Memory B cell (primary cell): ENCODE results near the gene RAP1GAP2.
A peak's percentile ranks its signal among the peaks of the same experiment; 100 is the strongest.

Source experiments
- ATAC-seq: fragments of 150-1000 bp; cut with Tn5 transposase; 2 replicates; pipeline ENCODE4 v1.10.0; 2021; ENCODE audit warnings: low read depth, mild to moderate bottlenecking, moderate library complexity
- DNase-seq, 2 donors: peaks; one replicate each; pipeline ENCODE4 v3.0.0; 2022; ENCODE audit warnings: low spot score in 2 of 2
- H3K27ac Mint-ChIP-seq: one replicate; pipeline ENCODE4 v1.8.0; 2022; ENCODE audit warnings: mild to moderate bottlenecking, moderate library complexity, mixed read lengths
- H3K27me3 Mint-ChIP-seq: one replicate; pipeline ENCODE4 v1.8.0; 2022; ENCODE audit warnings: mixed read lengths
- H3K36me3 Mint-ChIP-seq: one replicate; pipeline ENCODE4 v1.8.0; 2022; ENCODE audit warnings: mild to moderate bottlenecking, mixed read lengths
- H3K4me1 Mint-ChIP-seq: one replicate; pipeline ENCODE4 v1.8.0; 2022; ENCODE audit warnings: mixed read lengths
- H3K4me3 Mint-ChIP-seq: one replicate; pipeline ENCODE4 v1.8.0; 2022; ENCODE audit warnings: mild to moderate bottlenecking, moderate library complexity, mixed read lengths
- H3K9me3 Mint-ChIP-seq: one replicate; pipeline ENCODE4 v1.8.0; 2022; ENCODE audit warnings: mixed read lengths

The RAP1GAP2 gene

GRCh38 chr17:2926019-2926650 is 129.9 kb downstream of the RAP1GAP2 start:
- DNase-seq = no peak
- H3K4me3 Mint-ChIP-seq = no peak overlapping the region

GRCh38 chr17:2928294-2928890 is 132.2 kb downstream of the RAP1GAP2 start:
- peaks cover 3% of the 10 kb centered on the region for H3K27me3 Mint-ChIP-seq
- no peaks in the 10 kb centered on the region for H3K9me3 Mint-ChIP-seq
- no peak for ATAC-seq
- H3K4me3 Mint-ChIP-seq = no peak overlapping the region
- H3K36me3 Mint-ChIP-seq = peaks cover 15% of the 10 kb centered on the region
- H3K27ac Mint-ChIP-seq = no peak overlapping the region
- DNase-seq = no peak
- peaks cover 26% of the 10 kb centered on the region for H3K4me1 Mint-ChIP-seq

More at GRCh38 chr17:2926019-2926650, 129.9 kb downstream of the RAP1GAP2 start:
- ATAC-seq = no peak
- peaks cover 15% of the 10 kb centered on the region for H3K36me3 Mint-ChIP-seq
- no peaks in the 10 kb centered on the region for H3K27me3 Mint-ChIP-seq
- H3K4me1 Mint-ChIP-seq = peaks cover 15% of the 10 kb centered on the region
- H3K27ac Mint-ChIP-seq = peak overlapping the region; percentile 63
- H3K9me3 Mint-ChIP-seq = no peaks in the 10 kb centered on the region

DNA sequence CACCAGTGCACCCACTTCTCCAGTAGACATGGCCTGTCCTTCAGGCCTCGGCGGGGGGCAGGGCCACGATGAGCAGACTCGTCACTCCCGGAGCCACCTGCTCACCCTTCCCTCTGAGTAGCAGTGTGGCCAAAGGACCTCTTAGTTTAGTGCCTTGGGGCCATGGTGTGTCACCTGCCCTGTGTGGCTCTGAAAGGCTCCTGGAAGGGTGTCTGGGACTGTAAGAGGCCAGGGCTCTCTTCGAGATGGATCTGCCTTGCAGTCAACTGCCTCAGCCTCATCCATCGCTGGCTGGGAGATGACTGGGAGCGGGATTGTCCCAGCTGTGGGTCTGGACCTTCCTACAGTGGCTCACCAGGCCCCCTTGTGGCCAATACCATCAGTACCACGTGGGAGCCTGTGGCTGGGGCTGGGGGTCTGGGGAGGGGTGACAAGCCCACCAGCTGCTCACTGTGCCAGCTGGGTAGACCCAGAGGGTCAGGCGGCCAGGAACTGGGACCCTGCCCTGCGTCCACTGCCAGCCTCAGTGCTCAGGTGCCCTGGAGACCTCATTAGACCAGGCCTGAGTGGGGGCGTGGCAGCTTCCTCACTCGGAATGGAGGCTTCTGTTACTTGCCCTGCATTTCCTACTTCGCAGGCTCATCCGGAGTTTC is 133.8 kb downstream of the RAP1GAP2 start:
- H3K27me3 Mint-ChIP-seq = peaks cover 3% of the 10 kb centered on the region
- peak overlapping the region; percentile 51 for H3K4me3 Mint-ChIP-seq
- peaks cover 16% of the 10 kb centered on the region for H3K36me3 Mint-ChIP-seq
- ATAC-seq (no peak), DNase-seq (peak; percentile 11 to 32)
- peaks cover 24% of the 10 kb centered on the region for H3K4me1 Mint-ChIP-seq
- no peaks in the 10 kb centered on the region for H3K9me3 Mint-ChIP-seq
- no peak overlapping the region for H3K27ac Mint-ChIP-seq

GRCh38 chr17:2931876-2932275 is 135.6 kb downstream of the RAP1GAP2 start:
- Mint-ChIP-seq H3K4me1 (peaks cover 28% of the 10 kb centered on the region), H3K36me3 (peaks cover 20% of the 10 kb centered on the region), H3K27me3 (peaks cover 6% of the 10 kb centered on the region), H3K9me3 (no peaks in the 10 kb centered on the region), H3K4me3 (peak overlapping the region; percentile 24), H3K27ac (no peak overlapping the region)
- ATAC-seq (no peak), DNase-seq (no peak)

DNA sequence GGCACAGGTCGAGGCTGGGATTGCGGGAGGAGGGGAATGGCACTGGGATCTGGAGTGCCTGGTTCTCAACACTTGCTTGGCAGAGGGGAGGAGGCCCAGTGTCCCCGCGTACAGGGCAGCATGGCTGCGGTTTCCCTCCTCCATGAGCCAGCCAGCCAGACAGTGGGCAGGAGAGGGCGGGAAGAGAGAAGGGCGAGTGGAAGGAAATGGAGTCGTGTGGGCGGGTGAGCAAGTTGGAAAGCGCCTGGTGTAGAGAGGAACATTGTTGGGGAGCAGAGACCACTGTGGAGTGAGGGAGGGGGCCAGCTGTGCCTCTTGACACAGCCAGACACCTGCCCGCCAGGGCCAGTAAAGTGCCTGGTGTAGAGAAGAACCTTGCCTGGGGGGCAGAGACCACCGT is 136.7 kb downstream of the RAP1GAP2 start:
- peaks cover 18% of the 10 kb centered on the region for H3K36me3 Mint-ChIP-seq
- H3K4me1 Mint-ChIP-seq = peaks cover 28% of the 10 kb centered on the region
- DNase-seq = no peak
- no peak overlapping the region for H3K4me3 Mint-ChIP-seq
- H3K27me3 Mint-ChIP-seq = peaks cover 6% of the 10 kb centered on the region
- H3K27ac Mint-ChIP-seq = no peak overlapping the region
- ATAC-seq = no peak
- H3K9me3 Mint-ChIP-seq = no peaks in the 10 kb centered on the region

DNA sequence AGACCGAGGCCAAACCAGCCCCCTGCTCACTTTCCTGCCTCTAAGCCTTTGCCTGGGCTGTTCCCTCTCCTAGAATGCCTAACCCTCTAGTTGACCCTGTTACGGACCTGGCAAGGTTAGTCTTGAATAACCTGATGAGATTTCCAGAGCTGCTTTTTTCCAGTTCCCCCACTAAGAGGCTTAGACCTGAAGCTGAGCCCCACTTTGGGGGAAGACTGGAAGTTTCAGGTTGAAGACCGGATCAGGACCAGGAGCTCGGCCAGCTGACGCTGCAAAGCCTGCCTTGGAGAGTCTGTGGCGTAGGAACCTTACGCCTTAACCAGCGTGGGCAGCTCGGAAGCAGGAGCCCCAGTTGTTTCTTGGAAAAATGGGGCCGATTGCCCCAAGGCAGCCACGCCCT is 137.4 kb downstream of the RAP1GAP2 start:
- H3K27ac Mint-ChIP-seq = no peak overlapping the region
- ATAC-seq (no peak), DNase-seq (no peak)
- no peaks in the 10 kb centered on the region for H3K9me3 Mint-ChIP-seq
- H3K4me1 Mint-ChIP-seq = peaks cover 28% of the 10 kb centered on the region
- no peak overlapping the region for H3K4me3 Mint-ChIP-seq
- H3K36me3 Mint-ChIP-seq = peaks cover 15% of the 10 kb centered on the region
- H3K27me3 Mint-ChIP-seq = peaks cover 6% of the 10 kb centered on the region

DNA sequence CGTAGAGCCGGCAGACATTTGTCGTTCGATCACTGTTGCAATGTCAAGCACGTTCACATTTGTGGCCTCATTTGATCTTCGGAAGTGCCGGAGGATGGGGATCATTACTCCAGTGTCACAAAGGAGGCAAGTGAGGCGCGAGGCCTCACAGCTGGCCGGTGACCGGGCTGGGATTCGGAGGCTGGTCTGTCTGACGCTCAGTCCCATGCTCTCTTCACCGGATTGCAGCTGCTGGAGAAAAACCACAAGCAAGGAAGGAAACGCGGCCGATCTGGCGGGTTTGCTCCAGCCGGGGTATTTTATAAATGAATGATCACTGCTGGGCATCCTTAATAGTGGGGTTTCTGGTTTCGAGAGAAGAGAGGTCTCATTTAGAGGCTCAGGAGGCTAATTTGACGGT is 139.4 kb downstream of the RAP1GAP2 start:
- H3K4me3 Mint-ChIP-seq = no peak overlapping the region
- H3K9me3 Mint-ChIP-seq = no peaks in the 10 kb centered on the region
- H3K4me1 Mint-ChIP-seq = peaks cover 21% of the 10 kb centered on the region
- H3K27ac Mint-ChIP-seq = no peak overlapping the region
- H3K36me3 Mint-ChIP-seq = peaks cover 14% of the 10 kb centered on the region
- DNase-seq (no peak), ATAC-seq (no peak)
- H3K27me3 Mint-ChIP-seq = peaks cover 6% of the 10 kb centered on the region

- peaks cover 14% of the 10 kb centered on the region for H3K36me3 Mint-ChIP-seq
- no peak overlapping the region for H3K4me3 Mint-ChIP-seq
- H3K27ac Mint-ChIP-seq = no peak overlapping the region
- no peaks in the 10 kb centered on the region for H3K9me3 Mint-ChIP-seq
- peaks cover 6% of the 10 kb centered on the region for H3K27me3 Mint-ChIP-seq
- H3K4me1 Mint-ChIP-seq = peaks cover 15% of the 10 kb centered on the region
- DNase-seq (no peak), ATAC-seq (no peak)
These were observed 140.1 kb downstream of the RAP1GAP2 start for GRCh38 chr17:2936351-2936750.

DNA sequence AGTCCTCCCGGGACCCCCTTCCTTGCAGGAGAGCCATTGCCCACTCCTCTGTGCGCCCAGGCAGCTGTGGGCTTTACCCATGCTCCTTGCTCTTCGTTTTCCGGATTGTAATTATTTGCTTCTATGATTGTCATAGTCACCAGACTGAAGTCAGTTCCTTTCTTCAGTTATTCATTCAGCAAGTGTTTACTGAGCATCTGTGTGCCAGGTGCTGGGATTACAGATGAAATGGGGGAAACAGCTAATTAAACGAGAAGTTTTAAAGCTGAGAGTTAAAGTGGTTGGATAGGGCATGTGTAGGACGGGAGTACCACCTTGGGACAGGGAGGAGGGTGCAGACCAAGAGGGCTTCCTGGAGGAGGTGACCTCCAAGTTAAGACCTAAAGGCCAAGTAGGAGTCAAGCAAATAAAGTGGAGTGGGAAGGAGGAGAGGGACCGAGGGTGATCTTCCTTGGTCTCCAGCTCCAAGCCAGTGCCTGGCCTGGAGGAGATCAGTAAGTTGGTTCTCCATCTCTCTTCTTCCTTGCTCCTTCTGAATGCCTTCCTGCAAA is 140.6 kb downstream of the RAP1GAP2 start:
- ATAC-seq (no peak), DNase-seq (no peak)
- no peak overlapping the region for H3K27ac Mint-ChIP-seq

GRCh38 chr17:2937331-2938003 is 141.2 kb downstream of the RAP1GAP2 start:
- H3K4me3 Mint-ChIP-seq = no peak overlapping the region
- no peaks in the 10 kb centered on the region for H3K9me3 Mint-ChIP-seq
- DNase-seq (no peak), ATAC-seq (no peak)
- H3K27me3 Mint-ChIP-seq = peaks cover 6% of the 10 kb centered on the region
- peaks cover 6% of the 10 kb centered on the region for H3K4me1 Mint-ChIP-seq
- H3K36me3 Mint-ChIP-seq = peaks cover 14% of the 10 kb centered on the region
- H3K27ac Mint-ChIP-seq = no peak overlapping the region

More for the DNA sequence above, 140.6 kb downstream of the RAP1GAP2 start:
- H3K36me3 Mint-ChIP-seq = peaks cover 14% of the 10 kb centered on the region
- no peaks in the 10 kb centered on the region for H3K9me3 Mint-ChIP-seq
- H3K27me3 Mint-ChIP-seq = peaks cover 6% of the 10 kb centered on the region
- peaks cover 10% of the 10 kb centered on the region for H3K4me1 Mint-ChIP-seq
- H3K4me3 Mint-ChIP-seq = no peak overlapping the region

DNA sequence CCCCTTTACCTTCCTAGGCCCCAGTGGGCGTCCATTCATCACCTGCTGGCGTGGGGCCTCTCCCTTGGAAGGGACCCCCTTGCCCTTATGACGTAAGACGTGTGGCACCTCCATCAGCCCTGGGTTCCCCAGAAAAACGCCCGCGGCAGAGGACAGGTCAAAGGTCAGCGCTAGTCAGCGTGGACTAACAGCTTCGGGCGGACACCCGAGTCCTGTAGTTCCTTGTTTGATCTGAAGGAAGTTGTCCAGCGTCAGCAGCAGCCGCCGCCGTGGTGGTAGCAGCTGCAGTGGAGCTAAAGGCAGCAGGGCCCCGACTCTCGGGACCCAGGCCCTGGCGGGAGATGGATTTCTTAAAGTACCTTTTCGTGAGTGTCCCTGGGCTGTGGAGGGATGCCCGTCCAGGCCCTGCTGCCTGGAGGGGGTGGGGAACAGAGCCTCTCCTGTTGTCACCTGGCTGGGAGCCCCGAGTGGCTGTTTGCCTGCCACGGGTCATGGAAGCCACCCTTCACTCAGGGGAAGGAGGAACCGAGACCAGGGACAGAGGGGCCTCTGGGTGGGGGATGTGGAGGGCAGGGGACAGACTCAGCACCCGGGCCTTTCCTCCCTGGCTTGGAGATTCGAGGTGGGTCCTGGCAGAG is 143.6 kb downstream of the RAP1GAP2 start:
- peaks cover 3% of the 10 kb centered on the region for H3K27me3 Mint-ChIP-seq
- DNase-seq (no peak), ATAC-seq (no peak)
- no peaks in the 10 kb centered on the region for H3K9me3 Mint-ChIP-seq
- peaks cover 7% of the 10 kb centered on the region for H3K36me3 Mint-ChIP-seq
- H3K4me3 Mint-ChIP-seq = no peak overlapping the region
- H3K27ac Mint-ChIP-seq = no peak overlapping the region
- H3K4me1 Mint-ChIP-seq = peaks cover 9% of the 10 kb centered on the region

DNA sequence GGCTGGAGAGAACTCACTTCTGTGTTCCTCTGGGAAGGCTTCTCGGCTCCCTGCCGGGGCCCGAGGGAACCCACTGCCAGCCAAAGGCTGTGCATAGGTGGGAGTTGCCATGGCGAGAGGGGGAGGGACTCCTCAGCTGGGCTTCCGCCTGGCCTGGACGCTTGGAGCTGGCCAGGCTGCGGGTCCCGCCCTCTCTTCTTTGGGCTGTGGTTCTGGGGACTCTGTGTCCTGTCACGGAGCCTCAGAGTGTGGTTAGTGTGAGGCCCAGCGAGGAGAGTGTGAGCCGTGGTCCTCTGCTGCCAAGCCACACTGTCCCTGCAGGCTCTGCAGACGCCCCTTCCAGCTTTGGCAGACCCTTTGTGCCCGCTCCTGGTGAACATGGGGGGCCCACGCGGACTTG is 144.1 kb downstream of the RAP1GAP2 start:
- DNase-seq (no peak), ATAC-seq (no peak)
- Mint-ChIP-seq H3K36me3 (peaks cover 7% of the 10 kb centered on the region), H3K4me1 (peaks cover 11% of the 10 kb centered on the region), H3K27ac (no peak overlapping the region), H3K9me3 (no peaks in the 10 kb centered on the region), H3K27me3 (peaks cover 3% of the 10 kb centered on the region), H3K4me3 (no peak overlapping the region)

DNA sequence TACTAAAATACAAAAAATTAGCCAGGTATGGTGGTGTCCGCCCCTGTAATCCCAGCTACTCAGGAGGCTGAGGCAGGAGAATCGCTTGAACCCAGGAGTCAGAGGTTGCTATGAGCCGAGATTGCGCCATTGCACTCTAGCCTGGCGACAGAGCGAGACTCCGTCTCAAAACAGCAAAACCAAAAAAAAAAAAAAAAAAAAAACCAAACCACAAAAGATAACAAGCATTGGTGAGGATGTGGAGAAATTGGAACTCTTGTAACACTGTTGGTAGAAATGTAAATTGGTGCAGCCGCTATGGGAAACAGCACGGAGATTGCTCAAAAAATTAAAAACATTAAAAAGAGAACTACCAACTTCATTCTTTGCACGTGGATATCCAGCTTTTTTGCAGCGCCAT is 147.7 kb downstream of the RAP1GAP2 start:
- ATAC-seq (no peak), DNase-seq (no peak)
- no peak overlapping the region for H3K27ac Mint-ChIP-seq
- no peak overlapping the region for H3K4me3 Mint-ChIP-seq
- H3K36me3 Mint-ChIP-seq = peaks cover 3% of the 10 kb centered on the region
- H3K4me1 Mint-ChIP-seq = peaks cover 12% of the 10 kb centered on the region
- H3K9me3 Mint-ChIP-seq = no peaks in the 10 kb centered on the region
- H3K27me3 Mint-ChIP-seq = no peaks in the 10 kb centered on the region
